CD8-positive, alpha-beta memory T cell (primary cell): ENCODE results near the gene NCOR2. TPM values are rescaled to one million over a fixed set of nuclear protein-coding genes. Genes with fewer than 3 reads are reported as not detected.

Source experiments
- CTCF ChIA-PET: fragments of 350-600 bp; sonication (Branson Sonifier 250); formaldehyde crosslinking; loops from one replicate; lab custom pipeline; 2021; ENCODE audit warnings: antibody characterized with exemption; lab: Charles Lee
- POLR2A ChIA-PET: fragments of 350-600 bp; sonication (Branson Sonifier 250); formaldehyde crosslinking; loops from one replicate; lab custom pipeline; 2021; ENCODE audit warnings: antibody characterized with exemption; lab: Charles Lee
- DNase-seq, 5 donors: peaks; one replicate each; pipeline versions ENCODE4 v3.0.0 to v3.0.0-alpha.2; 2020 to 2022; ENCODE audit warnings: mixed read lengths in 1 of 5
- H3K27ac ChIP-seq: one replicate; pipeline ENCODE4 v1.7.0; 2013; ENCODE audit warnings: low read depth, mild to moderate bottlenecking, low read length, moderate library complexity
- H3K27me3 ChIP-seq: 2 replicates; pipeline ENCODE4 v1.7.0; 2013; ENCODE audit warnings: low read length, mild to moderate bottlenecking; ENCODE audit not compliant: insufficient read depth, poor library complexity, severe bottlenecking
- H3K36me3 ChIP-seq: 2 replicates; pipeline ENCODE4 v1.7.0; 2013; ENCODE audit warnings: mild to moderate bottlenecking, low read length, moderate library complexity; ENCODE audit not compliant: insufficient read depth
- H3K4me1 ChIP-seq: 2 replicates; pipeline ENCODE4 v1.7.0; 2013; ENCODE audit warnings: mild to moderate bottlenecking, low read length, moderate library complexity; ENCODE audit not compliant: insufficient read depth
- H3K4me3 ChIP-seq: 2 replicates; pipeline ENCODE4 v1.7.0; 2013; ENCODE audit warnings: mild to moderate bottlenecking, low read length
- H3K9me3 ChIP-seq: 2 replicates; pipeline ENCODE4 v1.7.0; 2013; ENCODE audit warnings: mild to moderate bottlenecking, low read length
- H3K27ac Mint-ChIP-seq, 8 donors: one replicate each; pipeline ENCODE4 v1.8.0; 2020 to 2021; ENCODE audit warnings: mixed read lengths in 8 of 8, mild to moderate bottlenecking in 6 of 8, inconsistent platforms in 3 of 8, moderate library complexity in 3 of 8
- H3K27me3 Mint-ChIP-seq, 2 donors: one replicate each; pipeline ENCODE4 v1.8.0; 2020 to 2021; ENCODE audit warnings: mixed read lengths in 2 of 2, mild to moderate bottlenecking in 1 of 2, moderate library complexity in 1 of 2
- H3K36me3 Mint-ChIP-seq, 3 donors: one replicate each; pipeline ENCODE4 v1.8.0; 2020 to 2021; ENCODE audit warnings: mixed read lengths in 3 of 3, inconsistent platforms in 1 of 3, mild to moderate bottlenecking in 1 of 3
- H3K4me1 Mint-ChIP-seq, 3 donors: one replicate each; pipeline ENCODE4 v1.8.0; 2020 to 2021; ENCODE audit warnings: mixed read lengths in 3 of 3, inconsistent platforms in 1 of 3, mild to moderate bottlenecking in 1 of 3
- H3K4me3 Mint-ChIP-seq, 7 donors: one replicate each; pipeline ENCODE4 v1.8.0; 2020 to 2021; ENCODE audit warnings: mixed read lengths in 7 of 7, mild to moderate bottlenecking in 6 of 7, moderate library complexity in 4 of 7, inconsistent platforms in 2 of 7
- H3K9me3 Mint-ChIP-seq, 5 donors: one replicate each; pipeline ENCODE4 v1.8.0; 2020 to 2022; ENCODE audit warnings: mixed read lengths in 5 of 5, mild to moderate bottlenecking in 3 of 5, moderate library complexity in 2 of 5, inconsistent platforms in 1 of 5
- polyA plus RNA-seq: library from polyadenylated mRNA; unstranded; fragments of 300-500 nt; fragmentation: Illumina TruSeq; gene quantifications from one replicate; pipeline ENCODE4 v1.2.3, GENCODE V29; 2021
- total RNA-seq, 2 experiments: library from RNA; stranded (reverse); gene quantifications; one replicate each; pipeline ENCODE4 v1.2.3, GENCODE V29; 2021

NCOR2 gene
- total and polyA plus RNA-seq, 3 experiments from 2014 or later, result 16.7 to 97.4 (median 96.6) TPM

DNA sequence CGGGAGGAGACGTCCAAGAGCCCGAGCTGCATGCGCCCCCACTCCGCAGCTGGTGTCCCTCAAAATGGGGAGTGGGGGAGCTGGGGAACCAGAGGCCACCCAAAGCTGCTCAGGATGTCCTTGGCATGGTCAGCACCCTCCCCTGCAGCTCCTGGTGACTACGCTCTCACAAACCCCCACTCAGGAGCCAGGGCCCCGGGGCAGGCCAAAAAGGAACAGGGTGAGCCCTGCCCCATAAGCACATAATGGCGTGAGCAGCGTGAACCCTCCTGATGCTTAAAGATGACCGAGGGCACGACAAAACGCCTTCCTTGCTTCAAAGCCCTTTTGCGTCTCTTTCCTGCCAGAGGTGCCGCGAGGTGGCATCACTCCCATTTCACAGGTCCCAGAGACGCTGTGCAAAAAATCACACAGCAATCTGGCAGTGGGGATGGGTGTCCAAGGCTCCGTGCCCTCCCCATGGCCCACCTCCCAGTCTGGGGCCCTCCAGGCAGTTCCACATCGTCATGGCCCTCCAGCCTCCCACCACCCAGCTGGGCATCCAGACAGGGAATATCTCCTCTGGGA is 13.5 kb downstream of the NCOR2 start:
- H3K9me3 ChIP-seq, result no peaks in the 10 kb centered on the region
- Mint-ChIP-seq H3K9me3 (no peaks in the 10 kb centered on the region), H3K4me3 (no peak overlapping the region), H3K36me3 (peaks cover 0 to 4% (median 0%) of the 10 kb centered on the region in 3 donors), H3K27ac (no peak overlapping the region), H3K4me1 (peaks cover 43 to 83% (median 63%) of the 10 kb centered on the region in 3 donors), H3K27me3 (no peaks in the 10 kb centered on the region)
- no peaks in the 10 kb centered on the region for H3K36me3 ChIP-seq
- POLR2A ChIA-PET, result no interaction called here
- H3K27ac ChIP-seq, result no peak overlapping the region
- DNase-seq, result peak in 1 of 5 donors; percentile 20
- no peaks in the 10 kb centered on the region for H3K27me3 ChIP-seq
- H3K4me3 ChIP-seq, result no peak overlapping the region
- peaks cover 30% of the 10 kb centered on the region for H3K4me1 ChIP-seq
- CTCF ChIA-PET, result interaction anchor here (1.2 kb wide), 1 partner anchor 88 kb away, joined by 3 read pairs; no protein-coding TSS in a partner anchor

DNA sequence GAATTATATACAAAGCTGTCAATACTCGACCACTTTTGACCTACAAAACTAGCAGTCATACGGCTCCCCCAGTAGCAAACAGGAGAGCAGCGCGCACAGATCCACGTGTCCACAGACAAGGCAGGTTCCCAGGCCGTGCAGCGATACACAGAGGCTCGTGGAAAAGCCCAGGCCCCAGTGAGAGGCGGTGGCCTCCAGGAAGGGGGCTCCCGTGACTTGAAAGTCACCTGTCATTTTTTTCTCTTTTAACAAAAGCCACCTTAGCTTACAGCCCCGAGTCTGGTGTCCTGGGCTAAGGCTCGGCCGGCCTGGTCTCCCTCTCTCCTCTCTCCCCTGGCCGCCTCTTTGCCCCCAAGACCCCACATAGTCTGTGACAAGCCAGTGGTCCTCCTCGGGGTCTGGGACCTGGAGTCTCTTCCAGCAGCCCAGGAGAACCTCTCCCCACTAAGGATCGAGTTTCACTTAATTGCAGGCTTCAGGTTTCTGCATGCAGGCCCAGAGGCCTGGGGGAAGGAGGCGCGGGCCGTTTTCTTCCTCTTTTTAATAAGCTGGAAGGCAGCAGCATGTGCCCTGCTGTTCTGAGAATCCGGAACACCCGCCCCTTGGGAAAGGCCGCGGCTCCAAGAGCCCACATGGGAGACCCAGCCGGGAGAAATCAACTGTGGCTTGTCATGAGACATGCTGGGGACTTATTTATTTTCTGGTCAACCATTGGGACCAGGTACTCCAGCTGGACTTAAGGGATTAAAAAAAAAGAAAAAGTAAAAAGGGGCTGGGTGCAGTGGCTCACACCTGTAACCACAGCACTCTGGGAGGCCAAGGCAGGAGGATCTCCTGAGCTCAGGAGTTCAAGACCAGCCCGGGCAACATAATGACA is 15.9 kb downstream of the NCOR2 start:
- Histone ChIP-seq H3K36me3 (no peaks in the 10 kb centered on the region), H3K27me3 (no peaks in the 10 kb centered on the region), H3K4me3 (no peak overlapping the region), H3K4me1 (peaks cover 30% of the 10 kb centered on the region), H3K9me3 (no peaks in the 10 kb centered on the region), H3K27ac (peak overlapping the region; percentile 44)
- peaks cover 46 to 84% (median 69%) of the 10 kb centered on the region in 3 donors for H3K4me1 Mint-ChIP-seq
- H3K27me3 Mint-ChIP-seq, result no peaks in the 10 kb centered on the region
- no peak for DNase-seq
- H3K9me3 Mint-ChIP-seq, result no peaks in the 10 kb centered on the region
- H3K36me3 Mint-ChIP-seq, result peaks cover 0 to 2% (median 0%) of the 10 kb centered on the region in 3 donors
- no peak overlapping the region for H3K4me3 Mint-ChIP-seq
- peak overlapping the region in 2 of 8 donors; percentile 68 to 78 for H3K27ac Mint-ChIP-seq
- POLR2A ChIA-PET, result no interaction called here
- CTCF ChIA-PET, result no interaction called here

DNA sequence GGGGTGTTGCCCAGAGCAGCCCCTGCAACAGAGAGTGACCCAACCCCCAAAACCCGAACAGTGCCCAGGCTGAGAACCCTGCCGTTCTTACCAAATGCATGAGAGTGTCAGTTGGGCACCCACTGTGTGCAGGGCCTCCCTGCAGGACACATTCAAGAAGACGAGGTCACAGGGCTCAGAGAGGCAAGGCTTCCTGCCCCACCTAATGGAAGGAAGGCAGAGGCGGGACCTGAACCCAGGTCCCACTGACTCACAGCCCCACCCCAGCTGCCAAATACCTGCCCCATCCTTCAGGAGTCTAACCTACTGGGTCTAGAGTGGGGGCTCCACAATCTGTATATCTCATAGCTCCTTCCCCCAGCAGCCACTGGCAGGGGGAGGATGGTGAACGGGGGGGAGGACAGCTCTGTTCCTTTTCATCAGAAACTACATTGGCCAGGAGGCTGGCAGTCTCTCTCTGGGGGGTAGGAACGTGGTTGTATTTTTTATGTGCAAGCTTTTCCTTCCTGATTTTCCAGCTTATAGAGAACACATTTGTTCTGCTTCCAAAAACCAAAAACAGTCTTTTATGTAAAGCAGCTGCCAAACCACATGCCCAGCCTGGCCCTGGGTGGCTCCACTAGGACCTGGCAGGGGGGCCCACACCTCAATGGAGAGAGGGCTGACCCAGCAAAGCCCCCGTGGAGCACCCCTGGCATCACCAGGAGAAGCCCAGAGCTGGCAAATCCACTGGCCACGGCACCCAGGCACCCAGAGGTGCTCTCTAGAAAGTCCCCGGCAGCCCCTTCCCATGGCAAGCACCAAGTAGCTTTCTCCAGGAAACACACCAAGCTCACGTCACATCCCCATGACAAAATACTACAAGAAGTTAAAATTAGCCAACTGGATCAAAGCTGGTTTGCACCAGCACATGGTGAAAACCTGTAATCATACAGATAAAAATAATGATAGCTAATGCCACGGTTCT is 17.0 kb downstream of the NCOR2 start:
- no peaks in the 10 kb centered on the region for H3K27me3 ChIP-seq
- DNase-seq, result no peak
- Mint-ChIP-seq H3K36me3 (no peaks in the 10 kb centered on the region), H3K27me3 (no peaks in the 10 kb centered on the region), H3K4me3 (no peak overlapping the region), H3K27ac (peak overlapping the region in 3 of 8 donors; percentile 47 to 81 (median 70)), H3K4me1 (peaks cover 54 to 84% (median 70%) of the 10 kb centered on the region in 3 donors), H3K9me3 (no peaks in the 10 kb centered on the region)
- ChIA-PET POLR2A (no interaction called here), CTCF (no interaction called here)
- peak overlapping the region; percentile 44 for H3K27ac ChIP-seq
- no peaks in the 10 kb centered on the region for H3K9me3 ChIP-seq
- H3K4me3 ChIP-seq, result no peak overlapping the region
- peaks cover 41% of the 10 kb centered on the region for H3K4me1 ChIP-seq
- no peaks in the 10 kb centered on the region for H3K36me3 ChIP-seq

DNA sequence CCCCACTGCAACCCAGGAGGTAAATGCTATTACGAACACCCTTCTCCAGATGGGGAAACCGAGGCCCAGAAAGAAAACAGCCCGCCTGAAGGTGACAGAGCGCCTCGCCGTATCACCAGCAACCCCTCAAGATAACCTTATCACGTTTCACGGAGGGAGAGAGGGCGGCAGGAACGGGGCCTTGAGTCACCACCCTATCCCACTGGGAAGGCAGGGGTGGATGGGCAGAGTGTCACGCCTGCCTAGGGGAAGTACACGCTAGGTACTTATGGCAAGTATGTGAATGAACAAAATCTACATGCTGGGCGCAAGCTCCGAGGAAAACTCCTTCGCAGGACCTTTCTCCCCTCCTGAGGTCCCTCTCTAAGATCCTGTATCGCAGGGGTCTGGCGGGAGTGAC is 17.8 kb downstream of the NCOR2 start:
- peaks cover 54 to 84% (median 71%) of the 10 kb centered on the region in 3 donors for H3K4me1 Mint-ChIP-seq
- H3K27ac Mint-ChIP-seq, result peak overlapping the region in 1 of 8 donors; percentile 57

DNA sequence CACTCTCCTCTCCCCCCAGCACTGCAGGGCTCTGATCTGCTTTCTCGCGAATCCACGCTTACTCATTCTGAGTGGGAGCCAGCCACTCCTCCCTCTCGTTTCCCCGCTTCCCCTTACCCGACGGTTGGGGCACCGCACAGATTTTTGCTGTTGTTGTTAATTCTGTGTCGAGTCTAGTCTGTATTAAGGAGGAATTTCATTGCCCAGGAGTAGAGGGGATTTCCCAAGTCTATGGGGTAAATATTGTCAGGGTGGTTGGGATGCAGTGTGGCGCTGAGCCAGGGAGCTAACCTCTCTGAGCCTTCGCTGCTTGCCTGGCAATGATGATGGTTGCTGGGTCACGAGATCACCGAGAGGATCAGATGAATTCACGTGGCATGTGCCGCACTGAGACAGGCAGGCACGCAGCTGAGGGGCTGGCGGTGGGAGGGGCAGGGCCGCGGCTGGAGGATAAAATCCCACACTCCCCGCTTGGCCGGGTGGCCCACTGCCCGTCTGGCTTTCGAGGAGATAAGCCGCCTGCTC is 18.5 kb downstream of the NCOR2 start:
- Histone ChIP-seq H3K9me3 (no peaks in the 10 kb centered on the region), H3K4me3 (no peak overlapping the region), H3K36me3 (no peaks in the 10 kb centered on the region), H3K27me3 (no peaks in the 10 kb centered on the region), H3K4me1 (peaks cover 36% of the 10 kb centered on the region), H3K27ac (no peak overlapping the region)
- DNase-seq, result no peak
- H3K27ac Mint-ChIP-seq, result peak overlapping the region in 2 of 8 donors; percentile 66 to 68
- no peaks in the 10 kb centered on the region for H3K36me3 Mint-ChIP-seq
- POLR2A ChIA-PET, result no interaction called here
- CTCF ChIA-PET, result no interaction called here
- peaks cover 52 to 84% (median 68%) of the 10 kb centered on the region in 3 donors for H3K4me1 Mint-ChIP-seq
- H3K27me3 Mint-ChIP-seq, result no peaks in the 10 kb centered on the region
- H3K4me3 Mint-ChIP-seq, result no peak overlapping the region
- H3K9me3 Mint-ChIP-seq, result no peaks in the 10 kb centered on the region

More for the DNA sequence above, 17.8 kb downstream of the NCOR2 start:
- DNase-seq, result no peak
- no peaks in the 10 kb centered on the region for H3K27me3 Mint-ChIP-seq
- H3K27ac ChIP-seq, result no peak overlapping the region
- H3K9me3 ChIP-seq, result no peaks in the 10 kb centered on the region
- H3K27me3 ChIP-seq, result no peaks in the 10 kb centered on the region
- ChIA-PET POLR2A (no interaction called here), CTCF (no interaction called here)
- no peaks in the 10 kb centered on the region for H3K9me3 Mint-ChIP-seq
- peaks cover 38% of the 10 kb centered on the region for H3K4me1 ChIP-seq
- no peaks in the 10 kb centered on the region for H3K36me3 ChIP-seq
- no peaks in the 10 kb centered on the region for H3K36me3 Mint-ChIP-seq
- no peak overlapping the region for H3K4me3 Mint-ChIP-seq
- no peak overlapping the region for H3K4me3 ChIP-seq

DNA sequence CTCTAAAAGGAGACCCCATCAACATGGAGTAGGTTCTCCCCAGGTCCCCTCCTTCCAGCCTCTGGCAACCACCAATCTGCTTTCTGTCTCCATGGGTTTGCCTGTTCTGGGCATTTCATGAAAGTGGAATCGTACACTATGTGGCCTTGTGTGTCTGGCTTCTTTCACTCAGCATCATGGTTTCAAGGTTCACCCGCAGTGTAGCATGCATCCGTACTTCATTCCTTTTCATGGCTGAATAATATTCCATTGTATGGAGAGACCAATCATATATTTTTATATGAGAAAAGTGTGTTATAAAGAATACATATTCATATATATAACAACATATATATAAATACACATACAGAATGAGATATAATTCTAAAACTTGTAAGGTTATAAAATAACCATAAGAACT is 19.8 kb downstream of the NCOR2 start:
- peak overlapping the region in 1 of 7 donors; percentile 18 for H3K4me3 Mint-ChIP-seq
- Histone ChIP-seq H3K4me3 (no peak overlapping the region), H3K27me3 (no peaks in the 10 kb centered on the region), H3K9me3 (no peaks in the 10 kb centered on the region), H3K27ac (no peak overlapping the region), H3K4me1 (peaks cover 47% of the 10 kb centered on the region), H3K36me3 (no peaks in the 10 kb centered on the region)
- H3K27me3 Mint-ChIP-seq, result no peaks in the 10 kb centered on the region
- CTCF ChIA-PET, result no interaction called here
- H3K27ac Mint-ChIP-seq, result peak overlapping the region in 1 of 8 donors; percentile 51
- H3K4me1 Mint-ChIP-seq, result peaks cover 50 to 85% (median 58%) of the 10 kb centered on the region in 3 donors
- POLR2A ChIA-PET, result no interaction called here
- H3K9me3 Mint-ChIP-seq, result no peaks in the 10 kb centered on the region
- no peak for DNase-seq
- no peaks in the 10 kb centered on the region for H3K36me3 Mint-ChIP-seq

DNA sequence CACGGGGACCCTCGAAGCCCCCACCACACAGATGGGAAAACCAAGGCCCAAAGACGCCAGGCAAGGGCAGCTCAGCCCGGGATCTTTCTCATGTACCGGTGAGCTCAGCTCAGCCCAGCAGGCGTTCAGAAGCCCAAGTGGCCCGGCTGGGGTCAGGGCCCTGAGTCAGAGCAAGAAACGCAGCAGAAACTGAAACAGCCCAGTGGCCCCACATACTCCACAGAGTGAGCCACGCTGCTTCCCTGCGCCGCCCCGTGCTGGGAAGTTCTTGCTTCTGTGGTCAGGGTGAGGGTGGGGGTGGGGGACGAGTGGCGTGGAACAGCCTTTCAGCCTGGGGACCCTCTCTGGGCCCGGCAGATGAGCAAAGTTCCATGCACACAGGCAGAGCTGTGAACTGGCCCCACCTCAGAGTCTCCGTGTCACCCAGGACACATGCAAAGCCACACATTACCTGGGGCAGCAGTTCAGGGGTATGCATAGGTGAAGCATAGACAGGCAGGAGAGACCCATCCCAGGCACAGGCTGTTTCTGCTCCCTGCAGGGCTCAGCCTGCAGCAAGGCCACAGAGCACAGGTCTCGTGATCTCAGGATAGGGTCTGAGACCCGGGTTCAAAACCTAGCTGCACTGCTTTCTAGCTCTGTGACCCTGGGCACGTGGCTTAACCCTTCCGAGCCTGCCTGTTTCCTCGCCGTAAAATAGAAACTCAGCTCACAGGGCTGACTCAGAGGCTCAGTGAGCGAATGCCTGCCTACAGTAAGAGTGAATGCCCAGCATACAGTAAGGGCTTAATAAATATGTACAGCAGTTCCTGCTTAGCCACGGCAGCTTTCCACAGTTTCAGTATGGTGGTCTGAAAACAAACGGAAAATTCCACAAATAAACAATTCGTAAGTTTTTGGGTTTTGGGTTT is 21.6 kb downstream of the NCOR2 start:
- Mint-ChIP-seq H3K9me3 (no peaks in the 10 kb centered on the region), H3K27ac (peak overlapping the region in 7 of 8 donors; percentile 11 to 92 (median 68)), H3K4me3 (peak overlapping the region; percentile 13 to 73 (median 65)), H3K27me3 (no peaks in the 10 kb centered on the region), H3K36me3 (no peaks in the 10 kb centered on the region), H3K4me1 (peaks cover 42 to 76% (median 43%) of the 10 kb centered on the region in 3 donors)
- CTCF ChIA-PET, result interaction anchor here (0.8 to 1.8 kb wide), 2 partner anchors 56 to 80 kb away, joined by 3 to 4 read pairs; no protein-coding TSS in a partner anchor
- DNase-seq, result peak in 1 of 5 donors; percentile 16
- peaks cover 47% of the 10 kb centered on the region for H3K4me1 ChIP-seq
- no peaks in the 10 kb centered on the region for H3K9me3 ChIP-seq
- POLR2A ChIA-PET, result no interaction called here
- peak overlapping the region; percentile 32 for H3K27ac ChIP-seq
- H3K4me3 ChIP-seq, result peak overlapping the region; percentile 36
- H3K36me3 ChIP-seq, result no peaks in the 10 kb centered on the region
- no peaks in the 10 kb centered on the region for H3K27me3 ChIP-seq
